GM19452 (cell line): ENCODE results near the gene LPP.

Experiments
- ATAC-seq: cut with Tn5 transposase; IDR thresholded peaks from one replicate; pipeline ENCODE4 v1.9.1; 2021; ENCODE audit not compliant: unreplicated experiment

The LPP gene

DNA sequence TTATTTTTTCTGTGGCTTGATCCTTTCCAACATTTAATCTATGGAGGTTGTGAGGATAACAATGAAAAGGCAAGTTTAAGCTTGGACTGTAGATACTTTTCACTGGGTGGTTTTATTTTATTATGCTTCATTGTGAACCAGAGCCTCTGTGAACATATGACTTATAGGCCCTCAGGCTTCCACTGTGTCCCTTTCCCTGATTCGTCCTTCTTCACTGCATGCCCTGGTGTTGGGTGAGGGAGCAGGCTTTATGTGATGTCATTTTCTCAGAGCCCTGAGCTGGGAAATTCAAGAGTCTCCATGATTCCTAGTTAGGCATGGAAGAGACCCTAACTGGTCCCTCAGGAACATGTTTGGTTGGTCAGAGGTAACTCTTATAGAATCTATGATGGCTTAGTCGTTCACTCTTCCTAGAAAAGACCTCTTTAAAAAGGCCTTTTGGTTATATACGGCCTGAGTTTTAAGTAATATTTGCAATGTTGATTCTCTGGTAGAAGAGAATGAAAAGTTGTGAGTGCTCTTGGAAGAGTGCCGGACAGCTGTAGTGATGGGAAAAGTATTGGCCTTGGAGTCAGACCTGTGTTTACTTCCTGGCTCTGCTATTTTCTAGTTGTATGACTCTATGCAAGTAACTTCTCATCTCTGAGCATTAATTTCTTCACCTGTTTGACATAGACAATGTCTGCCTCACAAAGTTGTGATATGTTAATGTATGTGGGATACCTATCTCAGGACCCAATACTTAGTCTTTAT is 168.4 kb downstream of the LPP start:
- no peak for ATAC-seq

DNA sequence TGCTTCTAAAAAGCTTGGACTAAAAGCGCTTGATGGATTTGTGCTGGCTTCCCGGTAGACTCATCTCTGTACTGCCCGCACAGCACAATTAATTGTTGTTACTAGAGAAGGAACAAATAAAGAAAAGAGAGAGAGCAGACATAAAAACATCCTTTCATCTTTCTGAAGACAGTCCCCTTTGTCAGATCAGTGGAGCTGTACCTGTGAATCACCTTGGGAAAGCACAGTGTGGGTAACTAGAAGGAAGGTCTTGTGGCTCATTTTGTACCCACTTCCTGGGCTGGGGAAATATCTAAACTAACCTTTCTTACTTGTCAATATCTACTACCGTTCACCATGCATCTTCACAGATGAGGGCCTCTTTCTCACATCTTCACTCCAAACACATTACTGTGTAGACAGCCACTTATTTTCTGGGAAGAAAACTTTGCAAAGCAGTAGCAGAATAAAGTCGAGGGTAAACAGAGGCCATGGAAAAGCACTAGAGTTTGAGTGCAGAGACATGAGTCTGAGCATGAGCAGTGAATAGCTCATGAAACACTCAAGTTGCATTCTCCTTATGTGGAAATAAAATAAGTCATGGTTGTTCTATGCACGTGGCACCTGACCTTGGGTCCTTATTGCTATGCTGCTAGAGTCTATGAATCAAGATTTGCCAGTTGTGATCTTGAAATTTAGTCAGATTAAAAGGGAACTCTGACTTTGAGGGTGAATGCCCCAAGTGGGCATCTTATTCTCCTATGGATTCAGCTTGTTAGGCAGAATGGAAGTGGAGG is 169.3 kb downstream of the LPP start:
- ATAC-seq: no peak

DNA sequence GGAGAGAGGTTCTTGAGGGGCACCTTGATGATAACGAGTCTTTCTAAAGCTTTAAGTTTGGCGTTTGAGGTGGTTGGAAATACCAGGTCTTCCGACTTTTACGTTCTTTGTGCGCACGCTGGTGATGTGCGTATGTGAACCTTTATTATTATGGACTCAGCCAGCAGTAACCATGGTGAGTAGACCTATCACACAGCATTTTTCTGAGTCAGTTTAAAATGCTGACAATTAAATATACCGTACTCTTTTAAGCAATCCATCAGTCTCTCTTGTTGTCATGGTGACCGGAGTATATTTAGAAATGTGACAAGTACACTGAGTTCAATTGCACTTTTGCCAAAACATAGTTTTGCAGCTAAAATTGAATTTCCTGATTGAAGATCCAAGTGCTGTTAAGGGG is 172.2 kb downstream of the LPP start:
- ATAC-seq: no peak

DNA sequence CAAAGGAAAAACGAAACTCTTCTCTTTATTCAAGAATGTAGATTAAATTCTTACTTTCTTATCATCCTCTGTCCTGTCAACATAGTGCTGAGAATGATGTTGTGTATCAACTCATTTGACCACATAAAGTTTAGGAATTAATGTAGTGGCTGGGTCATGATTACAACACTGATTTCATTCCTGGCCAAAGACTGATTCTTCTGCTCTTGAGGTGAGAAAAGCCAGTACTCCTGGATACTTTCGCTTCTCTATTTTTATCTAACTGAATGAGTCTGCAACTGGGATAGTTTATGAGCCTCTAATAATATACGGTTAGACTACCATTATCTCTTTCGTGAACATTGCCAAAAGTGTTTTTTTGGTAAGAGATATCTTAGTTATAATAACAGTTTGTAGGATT is 173.0 kb downstream of the LPP start:
- ATAC-seq: no peak

DNA sequence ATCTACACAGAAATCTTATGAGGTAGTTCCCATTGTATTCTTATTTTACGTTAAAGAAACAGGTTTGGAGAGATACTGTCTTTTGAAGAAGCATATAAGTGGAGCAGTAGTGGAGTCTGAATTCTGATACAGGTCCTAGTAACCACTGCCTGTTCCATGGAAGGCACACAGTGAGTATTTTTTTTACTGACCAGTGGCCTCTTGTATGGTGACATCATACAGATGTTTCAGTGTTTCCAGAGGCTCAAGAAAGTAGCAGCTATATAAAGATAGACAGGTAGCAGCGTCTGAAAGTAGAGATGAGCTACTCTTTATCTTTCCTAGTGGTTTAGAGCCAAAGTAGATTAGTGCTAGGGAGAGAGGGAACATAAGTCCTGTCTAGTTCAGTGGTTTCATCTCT is 173.5 kb downstream of the LPP start:
- no peak for ATAC-seq

DNA sequence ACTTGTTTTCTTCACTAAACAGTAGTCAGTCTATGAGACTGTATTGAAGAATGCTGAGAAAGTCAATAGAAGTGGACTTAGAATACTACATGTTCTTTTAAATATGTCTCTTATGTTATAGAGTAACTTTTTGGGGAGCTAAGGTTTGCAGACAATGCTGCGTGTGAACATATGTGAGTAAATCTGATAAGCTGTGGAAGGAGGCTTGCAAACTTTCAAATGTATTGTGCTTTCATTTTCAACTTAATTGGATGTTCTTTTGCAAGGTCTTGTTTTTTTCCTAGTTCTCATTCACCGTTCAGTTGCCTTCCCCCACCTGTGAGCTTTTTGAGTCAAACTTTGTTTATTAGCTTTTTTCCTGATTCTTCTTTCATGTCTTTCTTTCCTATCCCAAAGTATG is 176.2 kb downstream of the LPP start:
- no peak for ATAC-seq

DNA sequence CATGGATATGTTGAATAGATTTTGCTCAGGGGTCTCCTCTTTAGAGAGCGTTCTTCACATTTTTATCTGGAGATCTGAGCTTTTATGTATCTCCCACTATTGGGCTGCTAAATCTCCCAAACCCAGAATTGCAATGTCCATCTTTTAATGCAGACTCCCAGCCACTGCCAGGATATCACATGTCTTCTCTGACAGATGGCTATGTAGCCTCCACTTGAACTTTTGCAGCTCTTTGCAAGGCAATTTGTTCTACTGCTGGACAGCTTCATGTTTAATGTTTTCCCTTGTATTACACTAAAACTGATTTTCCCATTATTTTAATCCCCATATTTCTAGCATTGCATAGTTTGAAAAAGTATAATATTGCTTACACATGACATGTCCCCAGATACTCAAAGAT is 177.2 kb downstream of the LPP start:
- ATAC-seq: no peak

DNA sequence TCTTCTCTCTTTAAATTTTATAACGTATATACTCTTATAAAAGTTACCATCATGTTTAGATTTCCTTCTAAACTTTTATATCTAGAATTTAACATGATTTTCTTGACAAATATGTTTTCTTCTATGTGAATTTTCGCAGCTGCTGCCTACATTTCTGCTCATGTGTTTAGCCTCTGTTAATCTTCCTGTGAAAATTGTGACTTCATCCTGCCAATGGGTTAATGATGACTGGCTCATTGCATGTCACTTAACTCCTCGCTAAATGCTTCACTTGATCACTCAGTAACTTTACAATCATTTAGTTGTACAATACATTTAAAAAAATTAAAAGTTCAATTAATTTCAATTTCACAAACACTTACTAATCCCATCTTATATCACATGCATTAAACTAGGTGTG is 178.1 kb downstream of the LPP start:
- no peak for ATAC-seq

DNA sequence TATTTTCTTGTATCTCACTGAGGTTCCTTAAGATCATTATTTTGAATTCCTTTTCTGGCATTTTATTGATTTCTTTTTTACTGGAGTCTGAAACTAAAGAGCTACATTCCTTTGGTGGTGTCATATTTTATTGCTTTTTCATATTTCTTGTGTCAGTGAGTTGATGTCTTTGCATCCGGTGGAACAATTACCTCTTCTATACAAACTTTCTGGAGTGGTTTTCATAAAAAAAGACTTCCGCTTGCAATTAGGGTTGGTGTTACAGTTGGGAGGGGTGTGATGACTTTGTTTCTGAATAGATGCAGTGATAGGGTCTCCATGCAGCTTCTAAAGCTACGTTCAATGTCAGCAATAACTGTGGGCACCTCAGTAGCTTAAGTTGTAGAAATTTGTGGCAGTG is 181.7 kb downstream of the LPP start:
- ATAC-seq: no peak

DNA sequence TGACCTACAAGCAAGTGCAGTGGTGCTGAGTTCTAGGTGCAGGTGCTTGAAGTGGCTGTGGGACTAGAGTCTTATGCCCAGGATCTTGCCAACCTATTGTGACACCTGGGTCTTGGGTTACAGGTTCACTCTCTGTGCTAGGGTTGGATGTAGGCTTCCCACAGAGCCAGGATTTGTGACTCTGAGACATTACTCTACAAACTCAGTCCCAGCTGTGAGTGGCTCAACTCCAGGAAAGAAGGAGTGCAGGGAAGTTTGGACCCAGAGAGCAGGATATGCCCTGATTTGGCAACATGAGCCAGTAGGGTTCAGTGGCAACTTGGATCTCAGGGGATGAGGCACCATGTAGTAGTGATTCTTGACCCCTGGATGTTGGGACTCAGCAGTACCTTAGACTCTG is 182.2 kb downstream of the LPP start:
- ATAC-seq: no peak

DNA sequence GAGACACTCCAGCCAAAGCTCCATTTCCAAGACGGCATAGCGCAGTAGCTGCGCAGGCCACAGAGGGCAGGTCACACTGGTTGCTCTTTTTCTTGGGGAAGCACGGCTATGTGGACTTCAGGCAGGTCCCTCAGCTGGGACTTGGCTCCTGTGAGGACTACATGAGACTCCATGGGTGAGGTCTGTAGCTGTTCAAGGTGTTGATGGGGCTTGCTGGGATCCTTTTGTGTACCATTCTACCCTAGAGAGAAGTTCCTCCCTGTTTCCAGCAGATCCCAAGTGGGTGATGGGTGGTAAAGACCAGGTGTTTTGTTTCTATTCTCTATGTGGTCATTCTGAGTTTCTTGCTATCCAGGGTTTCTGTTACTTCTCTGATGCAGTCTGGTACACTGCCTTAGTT is 183.3 kb downstream of the LPP start:
- ATAC-seq: no peak

DNA sequence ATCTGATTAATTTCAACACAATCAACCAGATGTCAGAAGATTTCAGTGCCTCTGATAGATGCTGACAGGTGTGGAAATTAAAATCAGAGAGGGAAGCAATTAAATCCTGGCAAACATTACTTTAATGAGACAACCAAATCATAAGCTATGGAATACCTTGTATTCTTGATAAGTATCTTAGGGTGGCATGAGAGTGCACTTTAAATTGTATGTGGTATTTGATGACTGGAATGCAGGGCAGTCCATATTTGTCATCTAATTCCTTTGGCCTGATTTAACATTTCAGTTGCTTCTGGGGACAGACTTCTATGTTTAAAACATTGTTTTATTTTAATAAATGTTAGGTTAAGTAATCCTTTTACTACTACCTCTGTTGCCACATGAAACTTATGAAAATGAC is 184.1 kb downstream of the LPP start:
- ATAC-seq: no peak

DNA sequence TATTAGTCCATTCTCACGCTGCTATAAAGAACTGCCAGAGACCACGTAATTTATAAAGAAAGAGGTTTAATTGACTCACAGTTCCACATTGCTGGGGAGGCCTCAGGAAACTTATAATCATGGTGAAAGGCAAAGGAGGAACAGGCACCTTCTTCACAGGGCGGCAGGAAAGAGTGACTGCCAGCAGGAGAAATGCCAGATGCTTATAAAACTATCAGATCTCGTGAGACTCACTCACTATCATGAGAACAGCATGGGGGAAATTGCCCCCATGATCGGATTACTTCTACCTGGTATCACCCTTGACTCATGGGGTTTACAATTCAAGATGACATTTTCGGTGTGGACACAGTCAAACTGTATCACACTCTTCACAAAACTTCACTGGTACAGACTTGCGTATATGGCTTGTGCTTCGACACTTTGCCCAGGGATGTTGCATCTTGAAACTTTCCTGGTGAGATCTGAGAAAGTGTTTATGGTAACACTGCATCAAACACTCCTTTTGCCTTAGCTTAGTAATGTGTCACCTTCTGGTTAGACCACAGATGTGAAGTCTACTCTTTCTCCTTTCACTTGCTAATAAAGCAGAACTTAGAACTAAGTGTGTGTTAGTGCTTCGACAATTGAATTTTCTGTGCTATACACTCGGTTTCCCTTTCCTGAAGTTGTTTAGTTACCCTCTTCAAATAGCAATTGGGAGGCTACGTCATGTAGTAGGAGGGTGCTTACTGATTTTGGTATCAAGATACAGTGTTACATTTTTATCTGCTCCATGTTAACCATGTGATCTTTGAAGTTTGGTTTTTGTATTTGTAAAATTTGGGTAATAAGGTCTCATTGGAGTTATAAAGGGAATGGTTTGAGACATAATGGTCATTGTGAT is 185.7 kb downstream of the LPP start:
- ATAC-seq: no peak

DNA sequence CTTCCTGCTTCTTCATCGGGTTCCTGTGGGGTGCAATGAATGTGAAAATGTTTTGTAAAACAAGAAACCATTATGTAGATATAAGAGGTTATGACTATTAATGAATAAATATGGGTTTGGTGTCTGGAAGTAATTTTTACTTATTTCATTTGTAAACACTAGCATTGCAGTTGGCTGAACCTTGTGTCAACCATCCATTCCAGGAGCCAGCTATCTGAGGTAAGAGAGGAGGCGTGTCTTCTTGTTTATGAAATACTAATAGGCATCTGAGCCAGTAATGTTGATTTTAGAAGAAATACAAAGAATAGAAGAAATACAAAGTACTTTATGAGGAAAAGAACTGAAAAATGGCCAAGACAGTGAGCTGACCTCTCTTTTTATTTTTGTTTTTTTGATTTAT is 187.5 kb downstream of the LPP start:
- no peak for ATAC-seq

DNA sequence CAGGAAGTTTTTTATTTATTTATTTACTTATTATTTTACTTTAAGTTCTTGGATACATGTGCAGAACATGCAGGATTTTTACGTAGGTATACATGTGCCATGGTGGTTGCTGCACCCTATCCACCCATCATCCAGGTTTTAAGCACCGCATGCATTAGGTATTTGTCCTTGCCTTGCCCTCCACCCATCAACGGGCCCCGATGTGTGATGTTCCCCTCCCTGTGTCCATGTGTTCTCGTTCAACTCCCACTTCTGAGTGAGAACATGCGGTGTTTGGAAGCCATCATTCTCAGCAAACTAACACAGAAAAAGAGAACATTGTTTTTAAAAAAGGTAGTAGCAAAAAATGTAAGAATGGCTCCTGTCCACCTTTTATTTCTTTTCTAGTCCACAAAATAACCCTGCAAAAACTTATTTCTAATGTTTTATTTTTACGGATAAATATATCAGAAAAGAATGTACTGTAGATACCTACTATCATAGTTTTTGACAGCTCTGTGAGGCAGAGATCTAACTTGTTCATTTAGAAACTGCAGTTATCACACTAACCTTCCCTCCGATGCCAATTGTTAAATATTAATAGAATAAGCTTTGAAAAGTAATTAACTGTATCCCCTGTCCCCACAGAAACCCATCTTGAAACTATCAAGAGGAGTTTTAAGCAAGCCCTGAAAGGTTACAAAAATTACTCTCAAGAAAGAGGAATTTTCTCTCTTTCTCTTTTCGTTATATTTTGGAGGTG is 189.2 kb downstream of the LPP start:
- ATAC-seq: no peak

DNA sequence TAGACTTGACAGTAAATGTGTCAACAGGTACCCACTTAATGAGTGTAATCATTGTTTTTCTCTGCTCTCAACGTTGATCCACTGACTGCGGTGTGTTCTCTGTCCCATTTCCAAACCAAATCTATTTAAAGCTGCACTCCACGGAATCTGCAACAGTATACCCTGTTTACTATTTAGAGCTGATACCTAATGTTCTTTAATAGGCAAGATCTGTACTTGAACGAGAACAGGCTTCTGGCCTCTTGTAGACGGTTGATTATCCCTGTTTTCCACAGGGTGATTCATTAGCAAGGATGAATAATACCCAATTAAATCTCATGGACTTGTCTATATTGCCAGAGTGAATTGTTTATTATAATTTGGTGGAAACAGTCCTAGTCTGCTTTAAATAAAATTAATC is 189.9 kb downstream of the LPP start:
- no peak for ATAC-seq

DNA sequence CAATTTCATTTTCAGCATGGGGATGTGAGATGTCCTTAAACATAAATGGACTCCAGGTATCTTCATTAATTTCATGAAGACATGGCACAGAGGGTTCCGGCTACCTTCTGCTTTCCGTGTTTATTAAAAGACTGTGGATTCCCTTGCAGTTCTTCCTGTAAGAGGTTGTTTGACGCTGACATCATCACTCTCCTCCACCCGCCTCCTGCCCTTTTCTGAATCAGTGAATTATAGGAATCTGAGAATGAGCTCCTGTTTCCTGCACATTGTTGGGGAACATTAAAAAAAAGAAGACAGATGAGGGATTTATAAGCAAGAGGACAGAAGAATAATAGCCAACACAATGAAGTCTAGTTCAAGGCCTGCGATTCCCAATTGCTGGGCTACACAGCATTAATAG is 191.3 kb downstream of the LPP start:
- ATAC-seq: no peak

DNA sequence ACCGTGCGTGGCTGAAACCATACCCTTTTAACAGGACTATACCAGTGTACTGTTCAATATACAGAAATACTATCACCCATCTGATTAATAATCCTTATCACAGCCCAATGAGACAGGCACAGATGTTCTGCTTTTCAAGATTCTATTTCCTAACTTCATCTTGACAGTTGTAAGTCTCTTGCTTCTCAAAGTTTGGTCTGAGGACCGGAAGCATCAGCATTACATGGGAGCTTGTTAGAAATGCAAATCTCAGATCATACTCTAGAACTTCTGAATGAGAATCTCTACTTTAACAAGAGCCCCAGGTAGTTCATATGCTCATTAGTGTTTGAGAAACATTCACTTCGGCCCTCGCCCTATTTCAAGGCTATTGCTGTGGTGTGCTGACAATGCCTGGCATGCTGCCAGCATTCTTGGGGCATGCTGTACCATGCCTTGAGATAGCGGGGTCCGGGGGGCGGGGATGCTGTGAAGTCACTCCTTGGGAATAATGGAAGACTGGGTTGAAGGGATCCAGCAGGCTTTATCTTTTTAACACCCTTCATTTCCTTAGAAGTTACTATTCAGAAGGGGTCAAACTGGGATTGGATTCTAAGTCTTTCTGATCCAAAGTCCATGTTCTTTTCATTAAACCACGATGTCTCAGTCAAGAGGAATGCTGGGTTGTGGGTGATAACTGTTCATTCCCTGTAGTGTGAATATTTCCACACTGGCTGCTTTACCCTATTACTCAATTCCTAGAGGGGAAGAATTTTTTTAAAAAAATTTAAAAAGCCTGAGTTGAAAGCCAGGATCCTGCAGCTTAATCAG is 194.7 kb downstream of the LPP start:
- no peak for ATAC-seq

DNA sequence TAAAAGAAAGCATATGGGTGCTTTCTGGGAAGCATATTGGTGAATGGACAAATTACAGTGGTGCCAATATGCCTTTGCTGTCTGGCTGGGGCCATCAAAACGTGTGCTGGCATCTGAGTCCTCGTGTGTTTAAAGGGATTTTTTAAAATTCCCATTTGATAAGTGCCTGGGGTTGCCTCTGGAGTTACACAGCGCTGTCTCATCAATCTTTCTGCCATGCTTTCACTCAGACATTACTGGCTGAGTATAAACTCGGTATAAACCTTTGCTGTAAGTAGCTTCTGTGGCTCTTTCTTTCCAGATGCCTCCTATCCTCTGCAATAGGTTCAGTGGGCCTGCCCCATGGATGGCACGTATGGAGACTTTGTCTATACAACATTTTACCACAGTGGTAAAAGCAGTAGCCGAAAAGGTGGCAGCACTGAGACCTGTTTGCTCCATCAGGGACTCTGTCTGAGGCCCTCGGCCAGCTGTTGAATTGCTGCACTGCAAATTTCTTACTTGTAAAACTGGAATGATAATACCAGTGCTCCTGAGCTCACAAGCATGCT is 195.5 kb downstream of the LPP start:
- ATAC-seq: no peak

DNA sequence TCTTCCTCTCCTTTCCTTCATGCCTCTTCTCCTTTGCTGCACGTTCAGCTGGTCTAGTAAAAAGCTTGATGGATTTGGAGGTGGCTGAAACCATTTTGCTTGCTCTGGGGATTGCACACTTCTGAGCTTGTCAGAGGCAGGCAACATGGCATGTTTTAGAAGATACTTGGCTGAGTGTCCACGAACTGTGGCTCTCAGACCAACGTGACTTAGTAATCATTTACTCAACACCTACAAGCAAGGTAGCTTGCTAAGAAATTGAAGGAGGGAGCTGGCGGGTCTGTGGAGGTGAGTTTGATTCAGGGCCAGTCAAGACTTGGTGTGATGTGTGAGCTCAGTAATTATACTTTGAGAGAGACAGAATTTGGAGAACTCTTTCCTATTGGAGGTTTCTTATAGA is 196.0 kb downstream of the LPP start:
- ATAC-seq: no peak
